ENCODE data around the gene ST8SIA5.

ST8SIA5 gene

DNA sequence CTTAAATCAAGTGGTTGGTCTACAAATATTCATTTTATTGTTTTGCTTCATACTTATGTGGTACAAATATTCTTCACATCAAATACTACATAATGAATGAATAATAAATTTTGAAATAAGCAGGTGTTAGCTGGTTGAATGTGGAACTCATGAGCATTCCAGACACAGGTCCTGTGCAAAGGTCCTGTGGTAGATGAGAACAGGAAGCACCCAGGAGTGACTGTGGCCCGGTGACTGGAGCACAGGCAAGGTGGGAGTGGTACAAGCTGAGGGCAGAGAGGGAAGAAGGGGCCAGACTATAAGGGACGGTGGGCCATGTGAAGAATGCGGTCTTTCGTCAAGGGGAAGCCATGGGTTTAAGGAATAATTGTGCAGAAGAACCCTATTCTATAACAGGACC lies 73.6 kb downstream of the ST8SIA5 start:
- ATAC-seq, result no peak
- TF ChIP-seq ARNTL (CRISPR knock-in tag; IDR thresholded peaks at IDR 0.05; ENCODE audit: borderline replicate concordance, low read depth) (no peak), TCF4 (CRISPR knock-in tag; IDR thresholded peaks at IDR 0.05; ENCODE audit: borderline replicate concordance) (no peak), ZNF70 (CRISPR knock-in tag; IDR thresholded peaks at IDR 0.05) (no peak), ESRRG (CRISPR knock-in tag; IDR thresholded peaks at IDR 0.05) (no peak), ZFP30 (CRISPR knock-in tag; IDR thresholded peaks at IDR 0.05) (no peak), SNAI2 (CRISPR knock-in tag; IDR thresholded peaks at IDR 0.05) (no peak), BACH2 (CRISPR knock-in tag; IDR thresholded peaks at IDR 0.05; ENCODE audit: borderline replicate concordance) (no peak), GLIS3 (CRISPR knock-in tag; IDR thresholded peaks at IDR 0.05) (no peak), TOX (CRISPR knock-in tag; IDR thresholded peaks at IDR 0.05; ENCODE audit: borderline replicate concordance) (no peak), PPARA (CRISPR knock-in tag; IDR thresholded peaks at IDR 0.05; ENCODE audit: borderline replicate concordance) (no peak), ZNF565 (CRISPR knock-in tag; conservative IDR thresholded peaks at IDR 0.05; ENCODE audit: low read depth) (no peak), ZNF8 (CRISPR knock-in tag; IDR thresholded peaks at IDR 0.05) (no peak), RARB (CRISPR knock-in tag; IDR thresholded peaks at IDR 0.05) (no peak), ISL1 (CRISPR knock-in tag; IDR thresholded peaks at IDR 0.05) (no peak)
- TF ChIP-seq, protein P1, sequence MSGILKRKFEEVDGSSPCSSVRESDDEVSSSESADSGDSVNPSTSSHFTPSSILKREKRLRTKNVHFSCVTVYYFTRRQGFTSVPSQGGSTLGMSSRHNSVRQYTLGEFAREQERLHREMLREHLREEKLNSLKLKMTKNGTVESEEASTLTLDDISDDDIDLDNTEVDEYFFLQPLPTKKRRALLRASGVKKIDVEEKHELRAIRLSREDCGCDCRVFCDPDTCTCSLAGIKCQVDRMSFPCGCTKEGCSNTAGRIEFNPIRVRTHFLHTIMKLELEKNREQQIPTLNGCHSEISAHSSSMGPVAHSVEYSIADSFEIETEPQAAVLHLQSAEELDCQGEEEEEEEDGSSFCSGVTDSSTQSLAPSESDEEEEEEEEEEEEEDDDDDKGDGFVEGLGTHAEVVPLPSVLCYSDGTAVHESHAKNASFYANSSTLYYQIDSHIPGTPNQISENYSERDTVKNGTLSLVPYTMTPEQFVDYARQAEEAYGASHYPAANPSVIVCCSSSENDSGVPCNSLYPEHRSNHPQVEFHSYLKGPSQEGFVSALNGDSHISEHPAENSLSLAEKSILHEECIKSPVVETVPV (CRISPR knock-in tag; IDR thresholded peaks at IDR 0.05), result no peak
- TF ChIP-seq, protein P2, sequence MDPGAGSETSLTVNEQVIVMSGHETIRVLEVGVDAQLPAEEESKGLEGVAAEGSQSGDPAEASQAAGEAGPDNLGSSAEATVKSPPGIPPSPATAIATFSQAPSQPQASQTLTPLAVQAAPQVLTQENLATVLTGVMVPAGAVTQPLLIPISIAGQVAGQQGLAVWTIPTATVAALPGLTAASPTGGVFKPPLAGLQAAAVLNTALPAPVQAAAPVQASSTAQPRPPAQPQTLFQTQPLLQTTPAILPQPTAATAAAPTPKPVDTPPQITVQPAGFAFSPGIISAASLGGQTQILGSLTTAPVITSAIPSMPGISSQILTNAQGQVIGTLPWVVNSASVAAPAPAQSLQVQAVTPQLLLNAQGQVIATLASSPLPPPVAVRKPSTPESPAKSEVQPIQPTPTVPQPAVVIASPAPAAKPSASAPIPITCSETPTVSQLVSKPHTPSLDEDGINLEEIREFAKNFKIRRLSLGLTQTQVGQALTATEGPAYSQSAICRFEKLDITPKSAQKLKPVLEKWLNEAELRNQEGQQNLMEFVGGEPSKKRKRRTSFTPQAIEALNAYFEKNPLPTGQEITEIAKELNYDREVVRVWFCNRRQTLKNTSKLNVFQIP (CRISPR knock-in tag; IDR thresholded peaks at IDR 0.05; ENCODE audit: borderline replicate concordance, low read depth), result no peak
- TF ChIP-seq, protein P3, sequence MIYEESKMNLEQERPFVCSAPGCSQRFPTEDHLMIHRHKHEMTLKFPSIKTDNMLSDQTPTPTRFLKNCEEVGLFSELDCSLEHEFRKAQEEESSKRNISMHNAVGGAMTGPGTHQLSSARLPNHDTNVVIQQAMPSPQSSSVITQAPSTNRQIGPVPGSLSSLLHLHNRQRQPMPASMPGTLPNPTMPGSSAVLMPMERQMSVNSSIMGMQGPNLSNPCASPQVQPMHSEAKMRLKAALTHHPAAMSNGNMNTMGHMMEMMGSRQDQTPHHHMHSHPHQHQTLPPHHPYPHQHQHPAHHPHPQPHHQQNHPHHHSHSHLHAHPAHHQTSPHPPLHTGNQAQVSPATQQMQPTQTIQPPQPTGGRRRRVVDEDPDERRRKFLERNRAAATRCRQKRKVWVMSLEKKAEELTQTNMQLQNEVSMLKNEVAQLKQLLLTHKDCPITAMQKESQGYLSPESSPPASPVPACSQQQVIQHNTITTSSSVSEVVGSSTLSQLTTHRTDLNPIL (CRISPR knock-in tag; IDR thresholded peaks at IDR 0.05; ENCODE audit: low read depth), result no peak

DNA sequence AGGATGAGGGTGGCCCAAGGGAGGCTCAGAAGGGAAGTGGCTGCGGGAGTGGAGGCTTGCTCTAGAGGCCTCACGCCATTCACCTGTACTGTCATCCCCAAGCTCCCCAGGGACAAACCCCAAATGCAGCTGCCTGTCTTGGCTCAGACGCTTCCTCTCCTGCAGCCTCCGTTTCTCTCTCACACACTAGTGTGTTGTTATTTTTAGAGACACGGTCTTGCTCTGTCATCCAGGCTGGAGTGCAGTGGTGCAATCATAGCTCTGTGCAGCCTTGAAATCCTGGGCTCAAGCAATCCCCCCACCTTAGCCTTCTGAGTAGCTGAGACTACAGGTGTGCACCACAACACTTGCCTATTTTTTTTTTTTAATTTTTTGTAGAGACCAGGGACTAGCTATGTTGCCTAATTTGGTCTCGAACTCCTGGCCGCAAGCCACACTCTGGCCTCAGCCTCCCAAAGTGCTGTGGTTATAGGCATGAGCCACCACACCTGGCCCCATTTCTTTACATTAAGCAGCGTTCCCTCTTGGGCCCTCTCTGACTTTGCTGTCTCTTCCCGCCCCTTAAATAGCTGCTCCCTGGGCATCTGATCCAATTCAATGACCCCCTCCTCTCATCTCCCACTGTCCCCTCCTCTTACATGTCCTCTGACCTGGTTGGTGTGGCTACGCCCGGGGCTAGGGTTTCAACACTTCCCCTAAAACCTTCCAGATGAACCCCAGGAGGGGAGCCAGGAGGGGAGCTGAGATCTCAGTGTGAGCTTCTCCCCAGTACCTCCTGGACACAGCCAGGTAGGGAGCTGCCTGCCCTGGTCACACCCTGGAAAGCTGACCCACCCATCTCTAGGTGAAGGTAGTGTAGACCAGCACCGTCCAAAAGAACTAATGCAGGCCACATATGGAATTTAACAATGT lies 75.8 kb downstream of the ST8SIA5 start:
- TF ChIP-seq ZFP30 (CRISPR knock-in tag; IDR thresholded peaks at IDR 0.05), result no peak
- no peak for TF ChIP-seq ESRRG (CRISPR knock-in tag; IDR thresholded peaks at IDR 0.05)
- no peak for TF ChIP-seq ISL1 (CRISPR knock-in tag; IDR thresholded peaks at IDR 0.05)
- no peak for TF ChIP-seq SNAI2 (CRISPR knock-in tag; IDR thresholded peaks at IDR 0.05)
- ATAC-seq, result no peak

DNA sequence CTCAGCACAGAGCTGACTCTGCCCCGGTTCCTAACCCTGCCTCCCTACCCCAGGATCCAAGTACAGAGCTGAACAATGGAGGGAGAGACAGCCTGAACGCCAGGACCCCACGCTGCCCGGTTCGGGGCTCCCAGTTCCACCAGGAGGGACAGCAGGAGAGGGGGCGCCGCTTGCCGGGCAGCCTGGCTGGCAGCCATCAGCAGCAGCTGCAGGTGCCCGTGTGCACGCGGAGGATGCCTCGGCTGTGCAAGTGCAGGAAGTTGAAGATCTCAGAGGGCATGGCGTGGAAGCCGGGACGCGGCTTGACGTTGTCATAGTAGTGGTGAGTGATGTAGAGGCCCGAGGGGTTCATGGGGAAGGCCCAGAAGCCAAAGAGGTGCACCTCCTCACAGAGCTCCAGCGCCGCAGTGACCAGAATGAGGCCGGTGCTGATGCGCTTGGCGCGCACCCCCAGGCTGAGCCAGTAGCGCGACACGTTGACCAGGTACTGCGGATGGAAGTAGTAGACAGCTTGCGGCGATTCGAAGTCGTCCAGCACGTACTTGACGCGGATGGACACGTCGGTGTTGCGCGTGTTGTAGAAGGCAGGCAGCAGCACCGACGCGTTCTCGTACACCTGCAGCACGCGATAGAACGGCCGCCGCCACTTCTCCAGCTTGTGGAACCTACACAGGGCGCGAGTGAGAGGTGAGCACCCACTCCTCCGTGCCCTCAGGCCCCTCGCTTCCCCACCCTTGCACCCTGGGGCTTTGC lies 76.8 kb downstream of the ST8SIA5 start:
- no peak for ATAC-seq
- TF ChIP-seq, protein P1 (CRISPR knock-in tag; IDR thresholded peaks at IDR 0.05), result no peak
- TF ChIP-seq, protein P2 (CRISPR knock-in tag; IDR thresholded peaks at IDR 0.05; ENCODE audit: borderline replicate concordance, low read depth), result no peak
- TF ChIP-seq SNAI2 (CRISPR knock-in tag; IDR thresholded peaks at IDR 0.05) (no peak), RARB (CRISPR knock-in tag; IDR thresholded peaks at IDR 0.05) (no peak), ARNTL (CRISPR knock-in tag; IDR thresholded peaks at IDR 0.05; ENCODE audit: borderline replicate concordance, low read depth) (no peak), ZFP3 (CRISPR knock-in tag; IDR thresholded peaks at IDR 0.05) (no peak), TOX (CRISPR knock-in tag; IDR thresholded peaks at IDR 0.05; ENCODE audit: borderline replicate concordance) (no peak), ZNF70 (CRISPR knock-in tag; IDR thresholded peaks at IDR 0.05) (no peak), ZFP30 (CRISPR knock-in tag; IDR thresholded peaks at IDR 0.05) (no peak)
- TF ChIP-seq, protein P4, sequence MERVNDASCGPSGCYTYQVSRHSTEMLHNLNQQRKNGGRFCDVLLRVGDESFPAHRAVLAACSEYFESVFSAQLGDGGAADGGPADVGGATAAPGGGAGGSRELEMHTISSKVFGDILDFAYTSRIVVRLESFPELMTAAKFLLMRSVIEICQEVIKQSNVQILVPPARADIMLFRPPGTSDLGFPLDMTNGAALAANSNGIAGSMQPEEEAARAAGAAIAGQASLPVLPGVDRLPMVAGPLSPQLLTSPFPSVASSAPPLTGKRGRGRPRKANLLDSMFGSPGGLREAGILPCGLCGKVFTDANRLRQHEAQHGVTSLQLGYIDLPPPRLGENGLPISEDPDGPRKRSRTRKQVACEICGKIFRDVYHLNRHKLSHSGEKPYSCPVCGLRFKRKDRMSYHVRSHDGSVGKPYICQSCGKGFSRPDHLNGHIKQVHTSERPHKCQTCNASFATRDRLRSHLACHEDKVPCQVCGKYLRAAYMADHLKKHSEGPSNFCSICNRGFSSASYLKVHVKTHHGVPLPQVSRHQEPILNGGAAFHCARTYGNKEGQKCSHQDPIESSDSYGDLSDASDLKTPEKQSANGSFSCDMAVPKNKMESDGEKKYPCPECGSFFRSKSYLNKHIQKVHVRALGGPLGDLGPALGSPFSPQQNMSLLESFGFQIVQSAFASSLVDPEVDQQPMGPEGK (CRISPR knock-in tag; IDR thresholded peaks at IDR 0.05; ENCODE audit: borderline replicate concordance), result no peak
- TF ChIP-seq, protein P5, sequence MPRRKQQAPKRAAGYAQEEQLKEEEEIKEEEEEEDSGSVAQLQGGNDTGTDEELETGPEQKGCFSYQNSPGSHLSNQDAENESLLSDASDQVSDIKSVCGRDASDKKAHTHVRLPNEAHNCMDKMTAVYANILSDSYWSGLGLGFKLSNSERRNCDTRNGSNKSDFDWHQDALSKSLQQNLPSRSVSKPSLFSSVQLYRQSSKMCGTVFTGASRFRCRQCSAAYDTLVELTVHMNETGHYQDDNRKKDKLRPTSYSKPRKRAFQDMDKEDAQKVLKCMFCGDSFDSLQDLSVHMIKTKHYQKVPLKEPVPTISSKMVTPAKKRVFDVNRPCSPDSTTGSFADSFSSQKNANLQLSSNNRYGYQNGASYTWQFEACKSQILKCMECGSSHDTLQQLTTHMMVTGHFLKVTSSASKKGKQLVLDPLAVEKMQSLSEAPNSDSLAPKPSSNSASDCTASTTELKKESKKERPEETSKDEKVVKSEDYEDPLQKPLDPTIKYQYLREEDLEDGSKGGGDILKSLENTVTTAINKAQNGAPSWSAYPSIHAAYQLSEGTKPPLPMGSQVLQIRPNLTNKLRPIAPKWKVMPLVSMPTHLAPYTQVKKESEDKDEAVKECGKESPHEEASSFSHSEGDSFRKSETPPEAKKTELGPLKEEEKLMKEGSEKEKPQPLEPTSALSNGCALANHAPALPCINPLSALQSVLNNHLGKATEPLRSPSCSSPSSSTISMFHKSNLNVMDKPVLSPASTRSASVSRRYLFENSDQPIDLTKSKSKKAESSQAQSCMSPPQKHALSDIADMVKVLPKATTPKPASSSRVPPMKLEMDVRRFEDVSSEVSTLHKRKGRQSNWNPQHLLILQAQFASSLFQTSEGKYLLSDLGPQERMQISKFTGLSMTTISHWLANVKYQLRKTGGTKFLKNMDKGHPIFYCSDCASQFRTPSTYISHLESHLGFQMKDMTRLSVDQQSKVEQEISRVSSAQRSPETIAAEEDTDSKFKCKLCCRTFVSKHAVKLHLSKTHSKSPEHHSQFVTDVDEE (CRISPR knock-in tag; IDR thresholded peaks at IDR 0.05), result no peak

All from SK-N-SH treated with all-trans-retinoic acid at 6 μM for 48 hours (cell line).